SK-MEL-5 (cell line): ENCODE results near the gene PRKACA. TPM values are rescaled to one million over a fixed set of nuclear protein-coding genes. Genes with fewer than 3 reads are reported as not detected.

Experiments
- DNase-seq: peaks from one replicate; pipeline ENCODE4 v3.0.0-alpha.2; 2016; ENCODE audit warnings: low read depth, low spot score
- in situ Hi-C: cut with HindIII; loops from 2 replicates; pipeline ENCODE4 v1.10.0; 2016; ENCODE audit warnings: low sequenced_read_pairs, high pct_unique_total_duplicates, low pct_unique_long_range_greater_than_20kb
- total RNA-seq: library from RNA; depleted of rRNA; stranded (reverse); fragments of >200 nt; shearing (Covaris generic); gene quantifications from 2 replicates; pipeline ENCODE4 v1.2.3, GENCODE V29; 2014

The PRKACA gene
- total RNA-seq, 1 experiment from 2014 or later = 15.3 TPM

DNA sequence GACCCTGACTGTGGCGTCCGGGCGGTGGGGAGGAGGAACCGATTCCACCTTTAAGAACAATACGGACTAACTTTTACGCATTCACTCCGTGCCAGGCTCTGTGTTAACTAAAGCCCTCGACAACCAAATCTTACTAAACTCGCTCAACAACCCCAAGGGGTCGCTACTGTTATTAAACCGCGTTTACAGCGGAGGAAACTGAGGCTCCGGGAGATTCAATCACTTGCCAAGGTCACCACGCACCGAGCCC lies 28.2 kb downstream of the PRKACA start:
- in situ Hi-C loops = no loop called here
- DNase-seq = no peak

DNA sequence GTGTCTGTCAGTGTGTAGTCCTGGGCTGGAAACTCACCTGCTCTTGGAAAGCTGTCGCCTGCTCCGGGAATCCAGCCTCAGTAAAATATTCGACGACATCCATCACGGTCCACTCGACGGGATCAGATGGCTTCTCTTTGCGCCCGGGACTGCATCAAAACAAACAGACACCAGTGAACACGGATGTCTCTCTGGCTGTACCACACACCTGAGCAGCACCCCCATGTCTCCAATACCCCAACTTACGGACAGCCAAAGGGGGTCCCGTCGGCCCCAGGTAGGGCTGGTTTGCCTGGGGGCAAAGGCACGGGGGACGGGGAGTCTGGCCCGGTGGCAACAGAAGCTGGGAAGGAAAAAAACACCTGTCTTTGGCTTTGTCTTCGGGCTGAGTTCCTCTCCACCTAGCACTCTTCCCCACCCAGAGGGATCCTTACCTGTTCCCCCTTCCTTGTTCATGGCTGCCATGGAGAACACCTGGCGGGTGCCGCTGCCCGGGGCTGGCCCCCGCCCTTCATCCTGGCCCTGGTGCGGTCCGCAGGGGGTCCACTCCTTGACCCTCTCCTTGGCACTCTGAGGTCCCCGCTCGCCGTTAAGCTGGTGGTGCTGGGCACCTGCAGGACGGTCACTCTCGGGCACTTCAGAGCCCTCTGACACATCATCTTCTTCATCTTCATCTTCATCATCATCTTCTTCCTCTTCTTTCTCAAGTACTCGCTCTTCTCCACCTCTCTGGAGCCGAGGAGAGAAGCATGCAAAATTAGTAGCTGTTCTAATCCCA lies 28.7 kb downstream of the PRKACA start:
- no peak for DNase-seq
- in situ Hi-C loops = no loop called here

DNA sequence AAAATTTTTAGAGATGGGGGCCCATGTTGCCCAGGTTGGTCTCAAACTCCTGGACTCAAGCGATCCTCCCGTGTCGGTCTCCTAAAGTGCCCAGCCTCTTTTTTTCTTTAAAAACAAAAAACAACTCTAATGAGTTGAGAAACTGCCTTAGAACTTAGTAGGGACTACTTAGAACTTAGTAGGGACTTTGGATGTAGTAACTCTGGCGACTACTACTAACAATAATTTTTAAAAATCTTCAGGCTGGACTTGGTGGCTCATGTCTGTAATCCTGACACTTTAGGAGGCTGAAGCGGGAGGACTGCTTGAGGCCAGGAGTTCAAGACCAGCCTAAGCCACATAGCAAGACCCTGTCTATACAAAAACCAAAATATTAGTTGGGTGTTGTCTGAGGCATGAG lies 31.5 kb downstream of the PRKACA start:
- no peak for DNase-seq
- in situ Hi-C loops = no loop called here

GRCh38 chr19:14085309-14085995 lies 32.1 kb downstream of the PRKACA start, which contains the start of gene C19orf67:
Gene C19orf67 (minus strand): TSS chr19:14085783. CDS start chr19:14085627, 156 bp downstream.
- in situ Hi-C loops = no loop called here
- DNase-seq = no peak

DNA sequence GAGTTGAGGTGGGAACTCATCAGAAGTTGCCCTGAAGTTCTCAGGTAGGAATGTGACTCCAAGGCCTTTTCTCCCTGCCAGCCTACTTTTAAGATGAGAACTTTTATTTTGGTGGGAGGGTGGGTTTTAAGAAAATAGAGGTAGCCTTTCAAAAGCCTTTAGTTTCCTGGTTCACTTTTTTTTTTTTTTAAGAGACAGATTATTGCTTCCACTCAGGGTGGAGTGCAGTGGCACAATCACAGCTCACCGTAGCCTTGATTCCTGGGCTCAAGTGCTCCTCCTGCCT lies 34.9 kb downstream of the PRKACA start:
- in situ Hi-C loops = no loop called here
- DNase-seq = no peak

DNA sequence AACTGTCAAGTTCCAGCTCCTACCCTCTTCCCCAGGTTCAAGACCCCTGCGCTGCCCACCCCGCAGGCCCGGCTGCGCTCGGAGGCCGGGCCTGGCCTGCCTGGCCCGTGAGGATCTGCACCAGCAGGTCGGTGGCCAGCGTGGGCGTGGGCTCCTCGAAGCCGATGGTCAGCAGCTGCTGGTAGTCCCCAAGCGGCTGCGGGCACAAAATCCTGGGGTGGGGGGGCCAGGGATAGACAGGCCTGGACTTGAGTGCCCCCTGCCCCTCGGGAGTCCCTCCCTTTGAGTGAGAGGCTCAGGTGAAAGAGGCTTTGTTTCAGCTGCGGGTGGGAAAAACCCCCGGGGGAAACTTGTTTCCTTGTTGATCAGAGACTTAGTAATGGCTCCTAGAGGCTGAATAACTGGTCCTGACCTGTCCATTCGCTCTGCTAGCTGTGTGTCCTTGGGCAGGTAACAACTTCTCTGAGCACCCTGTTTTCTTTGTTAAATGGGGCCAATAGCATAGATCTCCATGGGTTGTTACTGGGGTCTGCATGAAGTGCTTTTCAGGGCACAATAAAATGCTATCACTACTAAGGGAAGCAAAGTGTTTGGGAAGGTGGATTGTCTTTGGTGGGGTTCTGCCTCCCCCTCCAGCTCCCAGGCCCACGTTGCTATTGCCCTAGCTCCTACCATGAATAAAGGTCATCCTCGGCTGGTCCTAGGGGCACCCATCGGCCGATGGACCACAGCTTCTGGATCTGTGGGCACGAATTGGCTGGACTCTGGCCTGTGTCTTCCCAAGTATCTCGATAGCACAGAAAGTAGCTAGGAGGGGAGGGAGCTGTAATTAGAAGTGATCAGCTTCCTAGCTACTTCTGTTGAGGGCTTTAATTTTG lies 35.5 kb downstream of the PRKACA start:
- no peak for DNase-seq
- in situ Hi-C loops = no loop called here

DNA sequence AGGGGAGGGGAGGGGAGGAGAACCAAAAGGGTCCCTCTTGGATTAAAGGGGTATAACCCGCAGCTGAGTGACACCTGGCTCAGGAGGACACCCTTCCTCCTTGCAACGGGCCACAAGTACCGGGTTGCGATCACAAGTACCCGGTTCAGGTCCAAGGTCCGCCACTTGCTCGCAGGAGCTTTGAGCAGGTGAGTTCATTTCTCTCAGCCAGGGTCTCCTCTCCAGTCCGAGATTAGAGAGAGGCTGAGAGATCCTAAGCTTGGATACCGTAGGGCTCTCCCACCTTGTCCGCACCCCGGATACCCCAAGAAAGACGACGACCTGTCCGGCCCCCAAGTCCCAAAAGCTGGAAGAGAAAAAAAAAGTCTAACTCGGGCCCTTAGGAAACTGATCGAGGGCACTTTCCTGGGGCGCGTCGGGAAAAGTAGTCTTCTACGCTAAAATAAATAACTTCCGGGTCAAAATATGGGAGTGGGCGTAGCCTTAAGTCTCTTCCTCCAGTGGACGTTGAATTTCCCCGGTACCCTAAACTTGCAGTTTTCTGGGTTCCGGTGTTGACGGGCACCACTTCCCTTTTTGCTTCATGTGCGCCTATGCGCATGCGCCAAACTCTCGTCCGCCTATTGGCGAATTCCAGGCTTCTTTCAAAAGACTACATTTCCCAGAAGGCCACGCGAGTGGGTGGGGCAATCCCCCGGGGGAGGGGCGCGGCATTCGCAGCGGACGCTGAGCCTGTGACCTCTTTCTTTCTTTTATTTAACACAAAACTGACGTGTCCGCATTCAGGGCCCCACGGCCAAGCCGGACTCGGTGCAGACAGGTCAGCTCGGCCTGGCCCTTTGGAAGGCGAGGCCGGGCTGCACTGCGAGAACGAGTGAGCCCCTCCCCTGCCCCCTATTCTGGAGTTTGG lies 36.4 kb downstream of the PRKACA start:
- in situ Hi-C loops = no loop called here
- peak; percentile 98 for DNase-seq

DNA sequence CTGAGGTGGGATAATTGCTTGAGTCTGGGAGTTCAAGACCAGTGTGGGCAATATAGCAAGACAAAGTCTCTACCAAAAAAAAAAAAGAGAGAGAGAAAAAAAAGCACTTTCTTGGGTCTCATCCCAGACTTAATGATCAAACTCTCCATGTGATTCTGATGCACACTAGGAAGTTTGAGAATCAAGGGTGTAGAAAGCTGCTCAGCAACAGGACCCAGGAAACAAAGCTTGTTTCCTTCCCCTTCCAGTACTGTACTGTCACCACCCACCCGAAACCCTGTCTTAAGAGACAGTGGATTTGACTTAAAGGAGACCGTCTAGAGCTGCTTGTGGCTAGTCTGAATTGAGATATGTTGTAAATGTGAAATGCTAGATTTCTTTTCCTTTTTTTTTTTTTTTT lies 39.2 kb downstream of the PRKACA start:
- in situ Hi-C loops = no loop called here

GRCh38 chr19:14073925-14074838 lies 43.4 kb downstream of the PRKACA start:
- in situ Hi-C loops = no loop called here
- no peak for DNase-seq

More for the DNA sequence above, 39.2 kb downstream of the PRKACA start:
- DNase-seq = no peak

- peak; percentile 58 for DNase-seq
- in situ Hi-C loops = no loop called here
Measured at GRCh38 chr19:14073261-14073924, 44.2 kb downstream of the PRKACA start.

- in situ Hi-C loops = no loop called here
- no peak for DNase-seq
Measured at GRCh38 chr19:14072535-14073260, 44.9 kb downstream of the PRKACA start, which contains the start of gene MISP3. Gene MISP3 (plus strand): TSS chr19:14072786. CDS start chr19:14073310, 524 bp downstream.

- DNase-seq = no peak
- in situ Hi-C loops = no loop called here
Measured at GRCh38 chr19:14070268-14071050, 47.1 kb downstream of the PRKACA start.

GRCh38 chr19:14066134-14066533 lies 51.4 kb downstream of the PRKACA start:
- DNase-seq = no peak
- in situ Hi-C loops = no loop called here

GRCh38 chr19:14063105-14063504 lies 54.5 kb downstream of the PRKACA start:
- in situ Hi-C loops = no loop called here
- DNase-seq = no peak

DNA sequence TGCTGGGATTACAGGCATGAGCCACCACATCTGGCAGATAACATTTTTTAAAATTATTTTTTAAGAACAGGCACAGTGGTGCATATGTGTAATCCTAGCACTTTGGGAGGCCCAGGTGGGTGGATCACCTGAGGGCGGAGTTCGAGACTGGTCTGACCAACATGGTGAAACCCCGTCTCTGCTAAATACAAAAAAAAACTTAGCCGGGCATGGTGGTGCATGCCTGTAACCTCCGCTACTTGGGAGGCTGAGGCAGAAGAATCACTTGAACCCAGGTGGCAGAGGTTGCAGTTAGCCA lies 55.1 kb downstream of the PRKACA start:
- in situ Hi-C loops = no loop called here
- DNase-seq = no peak
